Adrenal gland (tissue), 12 donors: ENCODE data around the gene FOXJ3. TPM values are rescaled to one million over a fixed set of nuclear protein-coding genes. Genes with fewer than 3 reads are reported as not detected.

Experiments used
- DNase-seq, 7 donors: peaks; one replicate each; pipeline ENCODE4 v3.0.0-alpha.2; 2019 to 2020
- H3K27ac ChIP-seq, 5 donors: fragments of 200-600 bp; sonication (generic) in 4 of 5; 1 replicate in 3 of 5; 2 replicates in 2 of 5; pipeline versions ENCODE4 v1.5.1 to v1.8.0; 2016 to 2020; ENCODE audit warnings: mild to moderate bottlenecking in 1 of 5
- H3K27me3 ChIP-seq: fragments of 200-600 bp; 2 replicates; pipeline ENCODE4 v1.8.0; 2021
- H3K36me3 ChIP-seq, 2 donors: fragments of 200-600 bp; replicated peaks in 1 of 2; 1 replicate in 1 of 2; 2 replicates in 1 of 2; pipeline versions ENCODE4 v1.5.1 to v1.8.0; 2018 to 2022
- H3K4me1 ChIP-seq, 2 donors: fragments of 200-600 bp; replicated peaks in 1 of 2; 1 replicate in 1 of 2; 2 replicates in 1 of 2; pipeline versions ENCODE4 v1.5.1 to v1.8.0; 2018 to 2021
- H3K4me3 ChIP-seq, 4 donors: fragments of 200-600 bp; sonication (generic) in 3 of 4; one replicate each; pipeline ENCODE4 v1.5.1; 2016 to 2018
- H3K9me3 ChIP-seq, 3 donors: fragments of 200-600 bp; sonication (generic) in 1 of 3; replicated peaks in 1 of 3; 1 replicate in 2 of 3; 2 replicates in 1 of 3; pipeline versions ENCODE4 v1.5.1 to v1.8.0; 2016 to 2021
- CTCF ChIP-seq, 6 experiments: fragments of 450-650 bp in 4 of 6; fragments of 200-600 bp in 2 of 6; sonication (generic) in 1 of 6; IDR thresholded peaks; 1 replicate in 5 of 6; 2 replicates in 1 of 6; pipeline versions ENCODE4 v1.5.1 to v1.8.0; 2016 to 2021; ENCODE audit warnings: antibody characterized with exemption in 6 of 6, mild to moderate bottlenecking in 2 of 6, moderate library complexity in 1 of 6
- POLR2A ChIP-seq, 2 donors: fragments of 450-650 bp; IDR thresholded peaks; one replicate each; pipeline ENCODE4 v1.6.1; 2017; ENCODE audit warnings: antibody characterized with exemption in 2 of 2, mild to moderate bottlenecking in 2 of 2, moderate library complexity in 1 of 2
- WGBS, 4 donors: extraction: QIAGEN DNeasy Blood & Tissue Kit in 2 of 4; methylation state at CpG; one replicate each; pipeline versions ENCODE4 v1.1.5 to v1.1.7; 2013 to 2017; 5-methylcytosine and 5-hydroxymethylcytosine counted together
- intact Hi-C, 2 donors: fragments of 100-400 bp; cut with DNase I; formaldehyde crosslinking; loops; one replicate each; pipeline versions ENCODE4 v1.14.1 to v1.15.0; 2022 to 2023
- polyA plus RNA-seq, 3 donors: library from polyadenylated mRNA; stranded (reverse); fragments of 200-250 nt in 2 of 3; fragments of 350-450 nt in 1 of 3; fragmentation: Illumina TruSeq in 1 of 3; extraction: RNeasy Lipid Tissue Mini Kit (QIAGEN cat#74804) in 1 of 3; gene quantifications; one replicate each; pipeline ENCODE4 v1.2.3, GENCODE V29; 2013 to 2014
- total RNA-seq, 9 donors: library from RNA; depleted of rRNA in 4 of 9; stranded (reverse); fragments of >200 nt in 4 of 9; fragments of 120-200 nt in 1 of 9; fragmentation: NEBNext Ultra II Directional in 1 of 9; extraction: Animal tissue kit (Norgen Biotek cat#: 25700) in 1 of 9; gene quantifications; one replicate each; pipeline versions ENCODE4 v1.1.0 to v1.2.4, GENCODE V29; 2013 to 2023
- donor health status: healthy with polysubstance abuse.
- donor health status: Bipolar disorder and iron deficiency.
- donor health status: DM: yes; HTN: yes; CAD: no.
- donor health status: DM: no; HTN: no; CAD: no.
- donor health status: DM: no; HTN: no; CAD: no.
- donor health status: DM: yes; HTN: yes; CAD: no.

The FOXJ3 gene
- total and polyA plus RNA-seq, 12 donors = 8.4 to 58.5 (median 33.4) TPM

GRCh38 chr1:42192106-42192505 lies 142.9 kb downstream of the FOXJ3 start:
- H3K27me3 ChIP-seq = no peaks in the 10 kb centered on the region
- intact Hi-C loops = no loop called here
- 85 to 92% (median 90%) methylated on average over 4 of the region's 4 CpGs for WGBS, 4 donors
- no peak for DNase-seq
- H3K36me3 ChIP-seq = peaks cover 0 to 11% of the 10 kb centered on the region in 2 donors
- H3K9me3 ChIP-seq = no peaks in the 10 kb centered on the region
- TF ChIP-seq CTCF (IDR thresholded peaks at IDR 0.05) (no peak), POLR2A (IDR thresholded peaks at IDR 0.05) (no peak)
- no peak overlapping the region for H3K4me3 ChIP-seq
- no peaks in the 10 kb centered on the region for H3K4me1 ChIP-seq
- H3K27ac ChIP-seq = no peak overlapping the region

GRCh38 chr1:42191319-42191718 lies 143.7 kb downstream of the FOXJ3 start:
- TF ChIP-seq CTCF (IDR thresholded peaks at IDR 0.05) (no peak), POLR2A (IDR thresholded peaks at IDR 0.05) (no peak)
- Histone ChIP-seq H3K27ac (no peak overlapping the region), H3K4me3 (no peak overlapping the region), H3K9me3 (no peaks in the 10 kb centered on the region), H3K27me3 (no peaks in the 10 kb centered on the region), H3K4me1 (peaks cover 4% of the 10 kb centered on the region in 2 donors), H3K36me3 (peaks cover 0 to 11% of the 10 kb centered on the region in 2 donors)
- 92 to 97% (median 96%) methylated on average over 8 of the region's 8 CpGs for whole genome bisulfite sequencing, 4 donors
- intact Hi-C loops = no loop called here
- DNase-seq = no peak

GRCh38 chr1:42189931-42190853 lies 144.8 kb downstream of the FOXJ3 start:
- Histone ChIP-seq H3K36me3 (peaks cover 0 to 11% of the 10 kb centered on the region in 2 donors), H3K27ac (no peak overlapping the region), H3K4me1 (peaks cover 4 to 9% of the 10 kb centered on the region in 2 donors), H3K4me3 (no peak overlapping the region), H3K27me3 (no peaks in the 10 kb centered on the region), H3K9me3 (no peaks in the 10 kb centered on the region)
- TF ChIP-seq CTCF (IDR thresholded peaks at IDR 0.05) (no peak), POLR2A (IDR thresholded peaks at IDR 0.05) (no peak)
- no peak for DNase-seq
- 90 to 96% (median 93%) methylated on average over 6 of the region's 6 CpGs for WGBS, 4 donors
- intact Hi-C loops = no loop called here

GRCh38 chr1:42186152-42186551 lies 148.9 kb downstream of the FOXJ3 start:
- no peaks in the 10 kb centered on the region for H3K27me3 ChIP-seq
- H3K36me3 ChIP-seq = peaks cover 0 to 11% of the 10 kb centered on the region in 2 donors
- no peak for DNase-seq
- TF ChIP-seq POLR2A (IDR thresholded peaks at IDR 0.05) = no peak
- no peak for TF ChIP-seq CTCF (IDR thresholded peaks at IDR 0.05)
- no peak overlapping the region for H3K27ac ChIP-seq
- no peak overlapping the region for H3K4me3 ChIP-seq
- WGBS, 4 donors = 65 to 80% (median 68%) methylated on average over 3 of the region's 3 CpGs
- H3K9me3 ChIP-seq = no peaks in the 10 kb centered on the region
- intact Hi-C loops = no loop called here
- peaks cover 4 to 9% of the 10 kb centered on the region in 2 donors for H3K4me1 ChIP-seq
